Neural cell (in vitro differentiated cells): ENCODE data around the gene SEPTIN7.

Source experiments
- CTCF ChIP-seq: fragments of 450-650 bp; IDR thresholded peaks from 2 replicates; pipeline ENCODE4 v1.5.1; 2014; ENCODE audit warnings: antibody characterized with exemption, mild to moderate bottlenecking, moderate library complexity; ENCODE audit not compliant: poor library complexity, severe bottlenecking
- EP300 ChIP-seq: fragments of 450-650 bp; conservative IDR thresholded peaks from 2 replicates; pipeline ENCODE4 v1.6.1; 2014; ENCODE audit warnings: antibody characterized with exemption, mild to moderate bottlenecking, moderate library complexity; ENCODE audit not compliant: poor library complexity, severe bottlenecking
- EZH2 ChIP-seq: fragments of 200-600, 300-800 bp; shearing (Covaris generic), sonication (generic); IDR thresholded peaks from 2 replicates; pipeline ENCODE4 v1.6.1; 2014; ENCODE audit warnings: antibody characterized with exemption, low read length, borderline replicate concordance, mild to moderate bottlenecking; ENCODE audit not compliant: insufficient read depth, poor library complexity, severe bottlenecking
- MXI1 ChIP-seq: fragments of 450-650 bp; conservative IDR thresholded peaks from 2 replicates; pipeline ENCODE4 v1.6.1; 2014; ENCODE audit warnings: antibody characterized with exemption, mild to moderate bottlenecking; ENCODE audit not compliant: poor library complexity, severe bottlenecking
- POLR2AphosphoS5 ChIP-seq: IDR thresholded peaks from 2 replicates; pipeline ENCODE4 v1.6.1; 2012
- RAD21 ChIP-seq: fragments of 450-650 bp; conservative IDR thresholded peaks from 2 replicates; pipeline ENCODE4 v1.6.1; 2014; ENCODE audit warnings: antibody characterized with exemption, mild to moderate bottlenecking, moderate library complexity
- REST ChIP-seq: IDR thresholded peaks from 2 replicates; pipeline ENCODE4 v1.6.1; 2012; ENCODE audit warnings: borderline replicate concordance
- SMC3 ChIP-seq: fragments of 450-650 bp; conservative IDR thresholded peaks from 2 replicates; pipeline ENCODE4 v1.6.1; 2014; ENCODE audit warnings: antibody characterized with exemption, mild to moderate bottlenecking, moderate library complexity; ENCODE audit not compliant: poor library complexity
- TAF1 ChIP-seq: IDR thresholded peaks from 2 replicates; pipeline ENCODE4 v1.6.1; 2012; ENCODE audit warnings: low read depth

- no peak for TF ChIP-seq REST
- TF ChIP-seq TAF1: no peak
- TF ChIP-seq EP300: no peak
- TF ChIP-seq CTCF: no peak
- no peak for TF ChIP-seq EZH2
- TF ChIP-seq SMC3: no peak
- TF ChIP-seq MXI1: no peak
- no peak for TF ChIP-seq RAD21
- TF ChIP-seq POLR2AphosphoS5: no peak
Measured at GRCh38 chr7:35817181-35817580, 16.3 kb downstream of the SEPTIN7 start.
